ENCODE results near the gene SIM1.

Gene SIM1

GRCh38 chr6:100464903-100465700, at the start of gene SIM1:
SIM1 (minus strand) TSS chr6:100464921; CDS start chr6:100463468, 1,453 bp downstream.
- in situ Hi-C loops (cut with HindIII; ENCODE audit: low pct_ligation_motif_present, low pct_unique_long_range_greater_than_20kb, low sequenced_read_pairs), result loop anchor here (25.0 kb wide), 1 partner anchor 353 kb away; no protein-coding TSS in a partner anchor
- DNase-seq, result peak; percentile 93

GRCh38 chr6:100512203-100512862, 47.6 kb upstream of the SIM1 start:
- peak; percentile 6 for DNase-seq
- in situ Hi-C loops (cut with HindIII; ENCODE audit: low pct_ligation_motif_present, low pct_unique_long_range_greater_than_20kb, low sequenced_read_pairs), result no loop called here

- in situ Hi-C loops (cut with HindIII; ENCODE audit: low pct_ligation_motif_present, low pct_unique_long_range_greater_than_20kb, low sequenced_read_pairs), result no loop called here
- DNase-seq, result no peak
Measured at GRCh38 chr6:100509101-100509500, 44.4 kb upstream of the SIM1 start.

- in situ Hi-C loops (cut with HindIII; ENCODE audit: low pct_ligation_motif_present, low pct_unique_long_range_greater_than_20kb, low sequenced_read_pairs), result no loop called here
- DNase-seq, result no peak
Measured at GRCh38 chr6:100506651-100507050, 41.9 kb upstream of the SIM1 start.

- peak; percentile 85 for DNase-seq
- in situ Hi-C loops (cut with HindIII; ENCODE audit: low pct_ligation_motif_present, low pct_unique_long_range_greater_than_20kb, low sequenced_read_pairs), result no loop called here
Measured at GRCh38 chr6:100504786-100505737, 40.3 kb upstream of the SIM1 start.

- in situ Hi-C loops (cut with HindIII; ENCODE audit: low pct_ligation_motif_present, low pct_unique_long_range_greater_than_20kb, low sequenced_read_pairs), result no loop called here
- DNase-seq, result no peak
Measured at GRCh38 chr6:100503043-100503705, 38.5 kb upstream of the SIM1 start.

GRCh38 chr6:100493206-100493888, 28.6 kb upstream of the SIM1 start:
- DNase-seq, result no peak
- in situ Hi-C loops (cut with HindIII; ENCODE audit: low pct_ligation_motif_present, low pct_unique_long_range_greater_than_20kb, low sequenced_read_pairs), result no loop called here

- no peak for DNase-seq
- in situ Hi-C loops (cut with HindIII; ENCODE audit: low pct_ligation_motif_present, low pct_unique_long_range_greater_than_20kb, low sequenced_read_pairs), result no loop called here
Measured at GRCh38 chr6:100491952-100492670, 27.4 kb upstream of the SIM1 start.

- no peak for DNase-seq
- in situ Hi-C loops (cut with HindIII; ENCODE audit: low pct_ligation_motif_present, low pct_unique_long_range_greater_than_20kb, low sequenced_read_pairs), result no loop called here
Measured at GRCh38 chr6:100490065-100490464, 25.3 kb upstream of the SIM1 start.

GRCh38 chr6:100488244-100488643, 23.5 kb upstream of the SIM1 start:
- DNase-seq, result no peak
- in situ Hi-C loops (cut with HindIII; ENCODE audit: low pct_ligation_motif_present, low pct_unique_long_range_greater_than_20kb, low sequenced_read_pairs), result no loop called here

- no peak for DNase-seq
- in situ Hi-C loops (cut with HindIII; ENCODE audit: low pct_ligation_motif_present, low pct_unique_long_range_greater_than_20kb, low sequenced_read_pairs), result no loop called here
Measured at GRCh38 chr6:100487638-100488037, 22.9 kb upstream of the SIM1 start.

GRCh38 chr6:100485268-100485667, 20.5 kb upstream of the SIM1 start:
- DNase-seq, result no peak
- in situ Hi-C loops (cut with HindIII; ENCODE audit: low pct_ligation_motif_present, low pct_unique_long_range_greater_than_20kb, low sequenced_read_pairs), result no loop called here

GRCh38 chr6:100484474-100484873, 19.8 kb upstream of the SIM1 start:
- no peak for DNase-seq
- in situ Hi-C loops (cut with HindIII; ENCODE audit: low pct_ligation_motif_present, low pct_unique_long_range_greater_than_20kb, low sequenced_read_pairs), result no loop called here

GRCh38 chr6:100482698-100483097, 18.0 kb upstream of the SIM1 start:
- in situ Hi-C loops (cut with HindIII; ENCODE audit: low pct_ligation_motif_present, low pct_unique_long_range_greater_than_20kb, low sequenced_read_pairs), result no loop called here
- DNase-seq, result no peak

- DNase-seq, result peak; percentile 42
Measured at GRCh38 chr6:100479179-100480035, 14.7 kb upstream of the SIM1 start.

GRCh38 chr6:100475554-100476320, 11.0 kb upstream of the SIM1 start:
- DNase-seq, result no peak
- in situ Hi-C loops (cut with HindIII; ENCODE audit: low pct_ligation_motif_present, low pct_unique_long_range_greater_than_20kb, low sequenced_read_pairs), result no loop called here

More at GRCh38 chr6:100479179-100480035, 14.7 kb upstream of the SIM1 start:
- in situ Hi-C loops (cut with HindIII; ENCODE audit: low pct_ligation_motif_present, low pct_unique_long_range_greater_than_20kb, low sequenced_read_pairs), result no loop called here

All from ACHN (cell line).